ENCODE results near the gene STK10. TPM values are rescaled to one million over a fixed set of nuclear protein-coding genes. Genes with fewer than 3 reads are reported as not detected.

STK10 gene
- polyA plus RNA-seq, 1 donor (not counting 4 experiments of a cell fraction or from before 2014, with no cell fraction given) = 19.8 TPM

DNA sequence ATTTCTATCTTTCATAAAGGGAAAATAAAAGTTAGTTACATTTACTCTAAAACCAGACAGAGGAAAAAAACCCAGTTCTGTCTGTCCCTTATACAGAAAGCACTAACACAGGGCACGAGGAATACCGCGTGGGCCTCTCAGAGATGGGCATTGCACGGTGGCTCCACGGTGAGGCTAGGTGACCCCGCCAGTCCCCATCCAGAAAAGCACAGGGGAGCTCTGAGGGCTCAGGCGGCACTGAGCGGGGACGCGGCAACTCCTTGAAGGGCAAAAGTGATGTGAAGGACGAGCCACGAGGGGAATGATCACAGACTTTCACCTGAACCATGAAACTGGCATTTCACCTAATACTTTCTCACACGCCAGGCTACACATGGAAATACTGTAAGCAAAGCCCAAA lies 145.8 kb downstream of the STK10 start:
- TF ChIP-seq, protein P1, sequence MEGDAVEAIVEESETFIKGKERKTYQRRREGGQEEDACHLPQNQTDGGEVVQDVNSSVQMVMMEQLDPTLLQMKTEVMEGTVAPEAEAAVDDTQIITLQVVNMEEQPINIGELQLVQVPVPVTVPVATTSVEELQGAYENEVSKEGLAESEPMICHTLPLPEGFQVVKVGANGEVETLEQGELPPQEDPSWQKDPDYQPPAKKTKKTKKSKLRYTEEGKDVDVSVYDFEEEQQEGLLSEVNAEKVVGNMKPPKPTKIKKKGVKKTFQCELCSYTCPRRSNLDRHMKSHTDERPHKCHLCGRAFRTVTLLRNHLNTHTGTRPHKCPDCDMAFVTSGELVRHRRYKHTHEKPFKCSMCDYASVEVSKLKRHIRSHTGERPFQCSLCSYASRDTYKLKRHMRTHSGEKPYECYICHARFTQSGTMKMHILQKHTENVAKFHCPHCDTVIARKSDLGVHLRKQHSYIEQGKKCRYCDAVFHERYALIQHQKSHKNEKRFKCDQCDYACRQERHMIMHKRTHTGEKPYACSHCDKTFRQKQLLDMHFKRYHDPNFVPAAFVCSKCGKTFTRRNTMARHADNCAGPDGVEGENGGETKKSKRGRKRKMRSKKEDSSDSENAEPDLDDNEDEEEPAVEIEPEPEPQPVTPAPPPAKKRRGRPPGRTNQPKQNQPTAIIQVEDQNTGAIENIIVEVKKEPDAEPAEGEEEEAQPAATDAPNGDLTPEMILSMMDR (optimal IDR thresholded peaks at IDR 0.05 in 1 of 3, IDR thresholded peaks at IDR 0.05 in 1 of 3, conservative IDR thresholded peaks at IDR 0.05 in 1 of 3; ENCODE audit: extremely low read depth in 1 of 3, insufficient read depth in 2 of 3, low read length in 3 of 3) = no peak
- TF ChIP-seq EZH2 (IDR thresholded peaks at IDR 0.05; ENCODE audit: low read length) = no peak
- DNase-seq (ENCODE audit: low read depth, low spot score) (no peak), FAIRE-seq (no peak)
- H3K9ac ChIP-seq (ENCODE audit: control insufficient read depth, extremely low read depth, insufficient read depth, low read length) = no peak overlapping the region
- no peak overlapping the region for H2AFZ ChIP-seq (ENCODE audit: control insufficient read depth, low read length)
- no peaks in the 10 kb centered on the region for H4K20me1 ChIP-seq (ENCODE audit: control insufficient read depth, extremely low read depth, insufficient read depth, low read length)
- H3K9me1 ChIP-seq (ENCODE audit: control insufficient read depth, extremely low read depth, insufficient read depth, low read length) = no peaks in the 10 kb centered on the region
- no peaks in the 10 kb centered on the region for H3K79me2 ChIP-seq (ENCODE audit: control insufficient read depth, insufficient read depth, low read length)
- H3K27me3 ChIP-seq (ENCODE audit: control insufficient read depth, extremely low read depth, insufficient read depth, low read length) = no peaks in the 10 kb centered on the region
- H3K4me1 ChIP-seq (ENCODE audit: control insufficient read depth, extremely low read depth, insufficient read depth, low read length) = no peaks in the 10 kb centered on the region
- dilution Hi-C loops (cut with MboI; ENCODE audit: extremely low pct_ligation_motif_present, low sequenced_read_pairs) = no loop called here
- no peak overlapping the region for H3K27ac ChIP-seq (ENCODE audit: control insufficient read depth, insufficient read depth, low read length)
- no peak overlapping the region for H3K4me2 ChIP-seq (ENCODE audit: control insufficient read depth, extremely low read depth, insufficient read depth, low read depth, low read length)
- peaks cover 13% of the 10 kb centered on the region in 2 experiments for H3K36me3 ChIP-seq (ENCODE audit: control insufficient read depth in 2 of 2, extremely low read depth in 1 of 2, insufficient read depth in 2 of 2, low read length in 2 of 2)
- H3K9me3 ChIP-seq (ENCODE audit: control insufficient read depth, low read depth, low read length) = no peaks in the 10 kb centered on the region
- no peak overlapping the region for H3K4me3 ChIP-seq (ENCODE audit: control insufficient read depth in 2 of 3, extremely low read depth in 1 of 3, insufficient read depth in 2 of 3, low read depth in 1 of 3, low read length in 3 of 3)

DNA sequence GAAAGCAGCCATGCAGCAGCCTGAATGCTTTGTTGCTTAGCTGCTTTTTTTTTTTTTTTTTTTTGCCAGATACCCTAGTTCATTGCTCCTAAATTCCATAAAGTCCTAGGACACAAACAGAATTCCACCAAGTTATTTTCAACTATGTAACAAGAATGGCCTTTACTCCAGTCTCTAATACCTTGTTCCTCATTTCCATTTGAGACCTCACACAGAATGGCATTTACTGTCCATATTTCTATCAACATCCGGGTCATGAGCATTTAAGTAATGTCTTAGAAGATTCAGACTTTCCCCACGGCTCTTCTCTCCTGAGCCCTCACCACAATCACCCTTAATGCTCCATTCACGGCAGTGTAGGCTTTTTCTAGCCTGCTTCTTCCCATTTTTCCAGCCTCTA lies 149.9 kb downstream of the STK10 start:
- dilution Hi-C loops (cut with MboI; ENCODE audit: extremely low pct_ligation_motif_present, low sequenced_read_pairs) = no loop called here
- Histone ChIP-seq H3K4me1 (ENCODE audit: control insufficient read depth, extremely low read depth, insufficient read depth, low read length) (peaks cover 9% of the 10 kb centered on the region), H3K36me3 (ENCODE audit: control insufficient read depth in 2 of 2, extremely low read depth in 1 of 2, insufficient read depth in 2 of 2, low read length in 2 of 2) (no peaks in the 10 kb centered on the region), H3K27ac (ENCODE audit: control insufficient read depth, insufficient read depth, low read length) (no peak overlapping the region), H3K4me3 (ENCODE audit: control insufficient read depth in 2 of 3, extremely low read depth in 1 of 3, insufficient read depth in 2 of 3, low read depth in 1 of 3, low read length in 3 of 3) (no peak overlapping the region), H3K79me2 (ENCODE audit: control insufficient read depth, insufficient read depth, low read length) (no peaks in the 10 kb centered on the region), H3K9me3 (ENCODE audit: control insufficient read depth, low read depth, low read length) (no peaks in the 10 kb centered on the region), H3K9me1 (ENCODE audit: control insufficient read depth, extremely low read depth, insufficient read depth, low read length) (no peaks in the 10 kb centered on the region), H3K27me3 (ENCODE audit: control insufficient read depth, extremely low read depth, insufficient read depth, low read length) (no peaks in the 10 kb centered on the region), H3K9ac (ENCODE audit: control insufficient read depth, extremely low read depth, insufficient read depth, low read length) (no peak overlapping the region), H3K4me2 (ENCODE audit: control insufficient read depth, extremely low read depth, insufficient read depth, low read depth, low read length) (no peak overlapping the region), H2AFZ (ENCODE audit: control insufficient read depth, low read length) (no peak overlapping the region), H4K20me1 (ENCODE audit: control insufficient read depth, extremely low read depth, insufficient read depth, low read length) (no peaks in the 10 kb centered on the region)
- DNase-seq (ENCODE audit: low read depth, low spot score) (no peak), FAIRE-seq (no peak)
- TF ChIP-seq, protein P1 (optimal IDR thresholded peaks at IDR 0.05 in 1 of 3, IDR thresholded peaks at IDR 0.05 in 1 of 3, conservative IDR thresholded peaks at IDR 0.05 in 1 of 3; ENCODE audit: extremely low read depth in 1 of 3, insufficient read depth in 2 of 3, low read length in 3 of 3) = no peak
- TF ChIP-seq EZH2 (IDR thresholded peaks at IDR 0.05; ENCODE audit: low read length) = no peak
